Naive B cell (primary cell): ENCODE data around the gene WASHC2C. TPM values are rescaled to one million over a fixed set of nuclear protein-coding genes. Genes with fewer than 3 reads are reported as not detected.
"Not testable (repeated sequence)": the region's sequence is repeated elsewhere in the genome, so short reads cannot be mapped to it uniquely, and the experiment has no call there.

Experiments
- ATAC-seq, 2 donors: fragments of 150-1000 bp; cut with Tn5 transposase; 2 replicates each; pipeline ENCODE4 v1.10.0; 2021; ENCODE audit warnings: low read depth in 2 of 2, mild to moderate bottlenecking in 2 of 2, moderate library complexity in 2 of 2
- DNase-seq: peaks from one replicate; pipeline ENCODE4 v3.0.0; 2022
- H3K27ac Mint-ChIP-seq, 6 donors: one replicate each; pipeline ENCODE4 v1.8.0; 2020 to 2022; ENCODE audit warnings: mild to moderate bottlenecking in 6 of 6, mixed read lengths in 6 of 6, moderate library complexity in 5 of 6, inconsistent platforms in 2 of 6
- H3K27me3 Mint-ChIP-seq, 3 donors: one replicate each; pipeline ENCODE4 v1.8.0; 2021 to 2022; ENCODE audit warnings: mixed read lengths in 3 of 3, mild to moderate bottlenecking in 1 of 3
- H3K36me3 Mint-ChIP-seq, 2 donors: one replicate each; pipeline ENCODE4 v1.8.0; 2020 to 2022; ENCODE audit warnings: mixed read lengths in 2 of 2, inconsistent platforms in 1 of 2, mild to moderate bottlenecking in 1 of 2
- H3K4me1 Mint-ChIP-seq, 3 donors: one replicate each; pipeline ENCODE4 v1.8.0; 2020 to 2022; ENCODE audit warnings: mixed read lengths in 3 of 3, inconsistent platforms in 1 of 3, mild to moderate bottlenecking in 1 of 3, moderate library complexity in 1 of 3
- H3K4me3 Mint-ChIP-seq, 8 donors: one replicate each; pipeline ENCODE4 v1.8.0; 2020 to 2022; ENCODE audit warnings: mild to moderate bottlenecking in 8 of 8, mixed read lengths in 8 of 8, moderate library complexity in 8 of 8, inconsistent platforms in 2 of 8
- H3K9me3 Mint-ChIP-seq, 7 donors: one replicate each; pipeline ENCODE4 v1.8.0; 2020 to 2022; ENCODE audit warnings: mixed read lengths in 7 of 7, mild to moderate bottlenecking in 5 of 7, inconsistent platforms in 2 of 7, moderate library complexity in 1 of 7
- polyA plus RNA-seq, 6 donors: library from polyadenylated mRNA; unstranded; fragments of 300-500 nt; fragmentation: Illumina TruSeq; gene quantifications; one replicate each; pipeline ENCODE4 v1.2.3, GENCODE V29; 2021; ENCODE audit warnings: low read depth in 6 of 6

WASHC2C gene
- 10 to 100 TPM in 5 of 6 donors, 1 to 10 TPM in 1; 7.1 to 42.2 (median 19.6) TPM for polyA plus RNA-seq

GRCh38 chr10:45726703-45727420 is at the start of gene WASHC2C:
Gene WASHC2C, plus strand, starts transcription at chr10:45727266. Its CDS starts 52 bp downstream, at chr10:45727318.
- ATAC-seq (peak; percentile 93), DNase-seq (peak; percentile 92)
- Mint-ChIP-seq H3K27ac (peak within 1 kb of the TSS; percentile 33 to 99 (median 92)), H3K4me1 (peaks cover 7 to 17% (median 14%) of the 10 kb centered on the region in 3 donors), H3K4me3 (peak within 1 kb of the TSS; percentile 80 to 93 (median 88))
- not testable (repeated sequence) for H3K36me3 Mint-ChIP-seq, H3K27me3 Mint-ChIP-seq, H3K9me3 Mint-ChIP-seq

GRCh38 chr10:45678467-45678866 is 48.6 kb upstream of the WASHC2C start:
- not testable (repeated sequence) for ATAC-seq, H3K4me3 Mint-ChIP-seq, H3K27me3 Mint-ChIP-seq, DNase-seq, H3K27ac Mint-ChIP-seq, H3K36me3 Mint-ChIP-seq, H3K9me3 Mint-ChIP-seq, H3K4me1 Mint-ChIP-seq

GRCh38 chr10:45710200-45710796 is 16.8 kb upstream of the WASHC2C start:
- Mint-ChIP-seq H3K4me3 (peak overlapping the region in 1 of 8 donors; percentile 44), H3K27ac (peak overlapping the region in 1 of 6 donors; percentile 75)
- not testable (repeated sequence) for DNase-seq, H3K4me1 Mint-ChIP-seq, H3K9me3 Mint-ChIP-seq, H3K36me3 Mint-ChIP-seq, H3K27me3 Mint-ChIP-seq
- ATAC-seq: peak; percentile 27 to 41

GRCh38 chr10:45711223-45711622 is 15.8 kb upstream of the WASHC2C start:
- ATAC-seq: not testable (repeated sequence)

GRCh38 chr10:45717053-45717452 is 10.0 kb upstream of the WASHC2C start:
- H3K4me1 Mint-ChIP-seq, H3K9me3 Mint-ChIP-seq, H3K27ac Mint-ChIP-seq, H3K4me3 Mint-ChIP-seq, ATAC-seq, H3K27me3 Mint-ChIP-seq, DNase-seq, H3K36me3 Mint-ChIP-seq: not testable (repeated sequence)

More at GRCh38 chr10:45711223-45711622, 15.8 kb upstream of the WASHC2C start:
- H3K4me3 Mint-ChIP-seq, H3K36me3 Mint-ChIP-seq, H3K9me3 Mint-ChIP-seq, H3K27me3 Mint-ChIP-seq, H3K27ac Mint-ChIP-seq, DNase-seq, H3K4me1 Mint-ChIP-seq: not testable (repeated sequence)

- DNase-seq, H3K27me3 Mint-ChIP-seq, H3K27ac Mint-ChIP-seq, H3K36me3 Mint-ChIP-seq, ATAC-seq, H3K4me1 Mint-ChIP-seq, H3K4me3 Mint-ChIP-seq, H3K9me3 Mint-ChIP-seq: not testable (repeated sequence)
Measured at GRCh38 chr10:45717642-45718041, 9.4 kb upstream of the WASHC2C start.

GRCh38 chr10:45721503-45721902 is 5.6 kb upstream of the WASHC2C start:
- peaks cover 4 to 11% (median 10%) of the 10 kb centered on the region in 3 donors for H3K4me1 Mint-ChIP-seq
- ATAC-seq, H3K27me3 Mint-ChIP-seq, H3K27ac Mint-ChIP-seq, H3K4me3 Mint-ChIP-seq, H3K36me3 Mint-ChIP-seq, H3K9me3 Mint-ChIP-seq, DNase-seq: not testable (repeated sequence)

GRCh38 chr10:45723851-45724250 is 3.2 kb upstream of the WASHC2C start:
- H3K27ac Mint-ChIP-seq: peak overlapping the region in 1 of 6 donors; percentile 84
- not testable (repeated sequence) for H3K36me3 Mint-ChIP-seq, H3K27me3 Mint-ChIP-seq, ATAC-seq, H3K9me3 Mint-ChIP-seq, DNase-seq
- H3K4me3 Mint-ChIP-seq: peak overlapping the region in 1 of 8 donors; percentile 37
- H3K4me1 Mint-ChIP-seq: peaks cover 4 to 11% (median 10%) of the 10 kb centered on the region in 3 donors

- DNase-seq, H3K9me3 Mint-ChIP-seq, H3K27me3 Mint-ChIP-seq, H3K36me3 Mint-ChIP-seq: not testable (repeated sequence)
- H3K4me3 Mint-ChIP-seq: peak overlapping the region; percentile 80 to 93 (median 88)
- peak overlapping the region in 4 of 6 donors; percentile 56 to 99 (median 87) for H3K27ac Mint-ChIP-seq
- peaks cover 7 to 17% (median 14%) of the 10 kb centered on the region in 3 donors for H3K4me1 Mint-ChIP-seq
- ATAC-seq: peak; percentile 33 to 40
Measured at GRCh38 chr10:45727421-45727965, 427 bp downstream of the WASHC2C start.

- not testable (repeated sequence) for H3K27ac Mint-ChIP-seq
Measured at GRCh38 chr10:45734449-45734848, 7.4 kb downstream of the WASHC2C start.

GRCh38 chr10:45734867-45735266 is 7.8 kb downstream of the WASHC2C start:
- H3K4me3 Mint-ChIP-seq, H3K36me3 Mint-ChIP-seq, H3K4me1 Mint-ChIP-seq, H3K27ac Mint-ChIP-seq, H3K9me3 Mint-ChIP-seq, H3K27me3 Mint-ChIP-seq: not testable (repeated sequence)
- DNase-seq: peak; percentile 6
- peak in 1 of 2 donors; percentile 27 for ATAC-seq

More at GRCh38 chr10:45734449-45734848, 7.4 kb downstream of the WASHC2C start:
- not testable (repeated sequence) for H3K9me3 Mint-ChIP-seq, H3K4me3 Mint-ChIP-seq, H3K4me1 Mint-ChIP-seq, ATAC-seq, H3K27me3 Mint-ChIP-seq, H3K36me3 Mint-ChIP-seq, DNase-seq

- H3K27ac Mint-ChIP-seq, H3K4me3 Mint-ChIP-seq, ATAC-seq, H3K9me3 Mint-ChIP-seq, DNase-seq, H3K36me3 Mint-ChIP-seq, H3K27me3 Mint-ChIP-seq, H3K4me1 Mint-ChIP-seq: not testable (repeated sequence)
Measured at GRCh38 chr10:45741559-45741958, 14.5 kb downstream of the WASHC2C start.

GRCh38 chr10:45742014-45742413 is 14.9 kb downstream of the WASHC2C start:
- H3K4me3 Mint-ChIP-seq, H3K4me1 Mint-ChIP-seq, H3K36me3 Mint-ChIP-seq, H3K27me3 Mint-ChIP-seq, ATAC-seq, DNase-seq, H3K9me3 Mint-ChIP-seq, H3K27ac Mint-ChIP-seq: not testable (repeated sequence)

- not testable (repeated sequence) for H3K4me1 Mint-ChIP-seq, H3K4me3 Mint-ChIP-seq, H3K27me3 Mint-ChIP-seq, H3K9me3 Mint-ChIP-seq, DNase-seq, ATAC-seq, H3K27ac Mint-ChIP-seq, H3K36me3 Mint-ChIP-seq
Measured at GRCh38 chr10:45751141-45751540, 24.1 kb downstream of the WASHC2C start.
